Non-pigmented ciliary epithelial cell (primary cell): ENCODE results near the gene AANAT.

Experiments used
- DNase-seq: peaks from one replicate; pipeline ENCODE4 v3.0.0-alpha.2; 2010; ENCODE audit warnings: low read depth

AANAT gene

DNA sequence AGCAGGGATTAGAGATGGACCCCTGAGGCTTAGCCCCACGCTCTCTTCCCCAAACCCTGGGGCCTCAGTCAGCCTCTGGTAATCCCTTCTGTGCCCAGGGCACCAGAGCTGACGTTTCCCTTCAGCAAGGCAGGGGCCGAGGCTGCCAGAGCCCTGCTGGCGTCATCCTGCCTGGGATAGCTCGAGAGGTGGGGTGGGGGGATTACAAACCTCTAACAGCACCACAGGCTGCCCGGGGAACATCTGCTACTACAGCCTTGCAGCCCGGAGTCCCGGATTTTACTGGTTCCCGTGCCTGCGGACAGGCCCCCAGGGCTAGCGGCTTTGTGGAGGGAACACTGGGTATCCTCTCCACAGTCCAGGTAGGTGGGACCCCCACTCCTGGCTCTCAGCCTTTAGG lies at the start of gene AANAT:
TSS of gene AANAT (plus strand) at position 238 of the 400 bp plus-strand sequence. CDS start 1,144 bp downstream, outside the sequence.
- DNase-seq: no peak

DNA sequence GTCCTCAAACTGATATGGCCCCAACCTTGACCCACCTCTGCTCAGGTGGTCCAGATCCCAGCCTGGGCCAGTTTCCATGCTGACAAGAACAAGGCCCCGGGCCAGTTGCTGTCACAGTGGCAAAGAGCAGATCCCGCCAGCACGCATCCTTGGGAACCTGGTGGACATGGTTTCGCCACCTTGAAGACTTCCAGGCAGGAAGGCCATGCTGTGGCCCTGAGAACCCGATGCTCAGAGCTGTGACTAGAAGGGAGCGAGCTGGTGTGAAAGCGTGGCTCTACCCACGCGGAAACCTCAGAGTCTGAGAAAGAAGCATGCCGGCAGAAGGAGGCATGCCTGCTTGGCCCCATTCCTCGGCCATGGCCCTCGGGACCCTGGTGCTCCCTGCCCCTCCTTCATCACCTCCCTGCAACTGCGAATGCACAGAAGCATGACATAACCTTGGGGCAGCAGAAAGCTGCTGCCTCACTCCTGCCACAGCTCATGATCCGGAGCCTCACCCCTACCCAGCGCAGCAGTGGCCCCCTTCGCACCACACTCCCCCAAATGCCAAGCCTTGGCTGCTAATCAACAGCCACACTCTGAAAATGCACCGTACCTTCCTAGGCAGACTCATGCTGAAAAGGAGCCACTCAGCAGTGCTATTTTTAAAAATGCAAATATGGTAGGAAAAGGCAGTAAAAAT lies 47.7 kb upstream of the AANAT start:
- DNase-seq: no peak

DNA sequence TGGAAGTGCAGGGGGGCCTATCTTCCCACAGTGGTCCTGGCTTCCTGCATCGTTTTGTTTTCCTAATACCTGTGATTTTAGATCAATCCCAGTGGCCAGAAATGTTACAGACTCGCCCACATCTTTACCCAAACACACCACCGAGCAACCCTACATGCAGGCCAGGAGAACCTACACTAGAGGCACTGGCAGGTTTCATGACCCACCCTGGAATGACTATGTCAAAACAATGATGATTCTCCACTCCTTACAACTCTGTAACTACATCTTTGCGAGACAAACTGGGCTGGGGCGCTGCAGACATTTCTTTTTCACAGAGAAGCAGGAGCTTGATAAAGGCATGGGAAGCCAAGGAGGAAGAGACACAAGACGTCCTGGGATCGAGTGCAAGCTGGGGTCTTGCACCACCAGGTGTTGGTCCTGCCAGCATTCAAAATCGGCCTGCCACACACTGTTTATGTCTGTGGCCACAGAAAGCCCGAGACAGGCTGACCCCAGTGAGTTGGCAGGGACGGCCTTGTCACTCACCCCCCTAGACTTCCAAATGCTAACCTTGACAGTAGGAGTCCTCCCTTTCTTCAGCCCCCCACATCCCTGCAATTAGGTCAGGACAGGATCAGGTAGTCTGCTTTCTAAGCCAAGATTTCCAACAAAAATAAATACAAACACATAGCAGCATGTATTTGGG lies 46.9 kb upstream of the AANAT start:
- no peak for DNase-seq

DNA sequence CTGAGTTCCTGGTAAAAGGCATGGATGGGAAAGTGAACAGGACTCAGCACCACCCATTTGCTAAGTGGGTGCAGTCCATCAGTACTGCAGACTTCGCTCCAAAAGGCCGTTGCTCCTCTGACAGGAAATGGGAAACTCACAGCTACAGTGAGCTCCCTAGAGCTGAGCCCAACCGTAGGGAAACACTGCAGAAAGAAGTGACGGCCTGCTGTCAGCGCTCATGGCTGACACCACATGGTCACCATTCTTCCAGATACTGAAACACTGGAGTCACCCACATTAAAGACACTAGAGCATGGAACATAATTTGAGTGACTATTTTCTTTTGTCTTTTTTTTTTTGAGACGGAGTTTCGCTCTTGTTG lies 46.4 kb upstream of the AANAT start:
- DNase-seq: no peak

DNA sequence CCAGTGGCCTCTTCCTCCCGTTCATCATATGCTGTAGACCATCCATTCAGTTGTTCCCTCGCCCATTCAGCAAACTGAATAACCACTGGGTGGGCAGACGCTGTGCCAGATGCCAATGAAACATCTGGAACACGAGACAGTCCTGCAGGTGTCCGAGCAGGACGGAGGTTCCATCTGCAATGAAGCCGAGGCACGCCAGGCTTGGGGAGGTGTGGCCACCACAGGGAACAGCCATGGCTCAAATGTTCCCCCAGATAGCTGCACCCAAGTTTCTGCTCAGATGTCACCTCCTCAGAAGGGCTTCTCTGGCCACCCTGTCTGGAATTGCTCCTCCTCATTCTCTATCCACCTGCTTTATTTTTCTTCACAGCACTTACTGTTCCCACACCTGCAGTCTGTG lies 45.0 kb upstream of the AANAT start:
- no peak for DNase-seq

DNA sequence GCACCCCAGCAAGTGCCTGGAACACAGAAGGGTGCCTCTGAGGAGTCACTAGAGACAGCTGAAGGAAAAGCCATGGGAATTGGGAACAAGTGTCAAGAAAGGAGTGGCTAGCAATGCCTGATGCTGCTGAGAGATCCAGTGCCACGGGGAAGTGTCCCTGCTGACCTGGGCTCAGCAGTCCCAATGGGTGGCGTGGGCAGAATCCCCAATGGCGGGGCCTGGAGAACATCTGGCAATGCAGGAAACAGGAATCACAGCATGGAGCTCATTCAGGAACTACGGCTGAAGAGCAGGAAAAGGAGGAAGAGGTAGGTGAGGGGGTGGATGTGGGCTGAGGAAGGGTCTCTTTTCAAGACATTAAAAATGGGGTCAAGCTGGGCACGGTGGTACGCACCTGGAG lies 44.5 kb upstream of the AANAT start:
- DNase-seq: no peak

DNA sequence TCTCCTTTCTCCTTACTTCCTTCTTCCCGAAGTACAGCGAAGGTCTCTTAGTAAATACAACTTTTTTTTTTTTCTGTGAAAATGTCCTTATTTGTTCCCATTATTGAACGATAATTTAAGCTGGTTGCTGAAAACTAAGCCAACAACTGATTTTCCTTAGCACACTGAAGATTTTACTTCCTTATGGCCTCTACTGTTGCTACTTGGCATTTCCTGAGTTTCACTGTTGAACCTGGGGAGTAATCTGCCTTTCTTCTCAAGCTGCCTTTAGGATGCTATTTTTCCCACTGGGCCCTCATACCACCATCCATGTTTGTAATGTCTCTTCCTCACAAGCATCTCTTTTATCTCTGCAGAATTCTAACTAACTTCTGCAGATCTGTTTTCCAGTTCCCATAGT lies 40.5 kb upstream of the AANAT start:
- DNase-seq: no peak

DNA sequence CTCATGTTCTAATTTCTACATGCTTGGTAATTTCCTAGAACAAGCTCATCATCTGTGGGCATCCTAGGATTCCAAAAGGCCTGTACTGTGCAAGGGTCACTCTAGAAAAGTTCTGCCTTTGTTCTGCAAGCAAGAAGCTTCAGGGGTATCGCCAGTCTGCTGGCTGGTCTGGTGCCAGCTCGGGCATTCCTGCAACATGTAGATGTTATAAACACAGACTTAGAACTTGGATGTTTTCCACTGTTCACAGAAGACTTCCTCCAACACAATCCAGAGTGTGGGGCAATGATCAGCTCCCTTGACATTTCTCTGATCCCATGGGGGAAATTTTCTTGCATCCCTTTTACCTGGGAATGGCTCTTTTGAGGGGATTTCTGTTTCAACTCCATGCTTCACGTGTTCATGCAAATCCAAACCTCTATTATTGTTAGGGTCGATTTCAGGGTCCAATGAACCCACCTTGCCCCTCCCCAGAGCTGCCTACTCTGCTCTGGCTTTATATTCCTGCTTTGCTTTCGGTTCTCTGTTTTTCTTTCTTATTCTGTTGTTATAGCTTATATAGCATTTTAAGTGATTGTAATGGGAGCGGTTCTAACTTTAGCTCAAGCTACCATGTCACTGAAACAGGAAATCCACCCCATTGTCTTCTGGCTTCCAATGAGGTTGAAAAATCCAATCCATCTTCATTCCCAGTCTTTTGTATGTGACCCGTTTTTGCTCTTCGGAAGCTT lies 39.7 kb upstream of the AANAT start:
- no peak for DNase-seq

DNA sequence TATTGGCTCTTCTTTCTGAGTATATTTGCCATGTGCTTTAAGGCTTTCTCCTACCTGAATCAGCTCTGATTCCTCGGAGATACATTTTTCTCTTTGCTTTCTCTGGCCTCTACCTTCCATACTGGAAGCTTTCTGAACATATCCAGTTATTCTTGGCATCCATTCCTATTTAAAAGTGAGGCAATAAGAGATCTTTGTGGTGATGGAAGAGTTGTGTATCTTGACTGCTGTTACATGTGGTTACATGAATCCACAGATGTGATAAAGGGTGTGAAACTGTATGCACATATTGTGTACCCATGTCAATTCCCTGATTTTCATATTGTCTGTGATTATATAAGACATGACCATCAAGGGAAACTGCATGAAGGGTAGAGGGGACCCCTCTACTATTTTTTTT lies 38.9 kb upstream of the AANAT start:
- DNase-seq: no peak

DNA sequence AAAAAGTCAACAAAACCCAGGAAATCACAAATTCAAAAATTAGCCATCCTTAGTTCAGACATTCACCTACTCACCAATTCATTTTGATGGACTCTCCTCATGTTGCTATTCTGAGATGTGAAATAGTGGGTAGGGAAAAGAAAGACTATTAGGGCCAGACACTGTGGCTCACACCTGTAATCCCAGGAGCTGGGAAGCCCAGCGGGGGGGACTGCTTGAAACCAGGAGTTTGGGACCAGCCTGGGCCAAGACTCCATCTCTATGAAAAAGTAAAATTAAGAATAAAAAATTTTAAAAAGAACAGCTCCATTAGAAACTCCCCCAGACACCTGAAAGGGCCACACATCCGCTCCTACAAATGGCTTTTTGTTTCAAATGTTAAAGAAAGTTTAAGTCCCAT lies 35.9 kb upstream of the AANAT start:
- DNase-seq: no peak

DNA sequence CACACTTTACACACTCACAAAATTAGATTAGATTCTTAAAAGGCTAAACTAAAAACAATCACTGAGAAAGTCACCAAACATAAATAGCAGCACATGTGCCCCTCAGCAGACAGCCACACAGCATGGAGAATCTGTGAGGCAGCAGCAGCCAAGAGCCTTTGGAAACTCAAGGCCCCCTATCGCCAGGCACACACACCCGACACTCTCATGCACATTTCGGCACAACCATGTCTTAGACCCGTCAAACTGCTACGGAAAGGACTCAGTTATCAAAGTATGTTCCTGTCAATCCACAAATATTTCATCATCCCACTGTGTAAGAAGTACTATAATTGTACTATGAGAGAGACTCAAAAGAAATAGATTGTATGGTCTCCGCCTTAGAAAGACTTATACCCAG lies 35.4 kb upstream of the AANAT start:
- no peak for DNase-seq

DNA sequence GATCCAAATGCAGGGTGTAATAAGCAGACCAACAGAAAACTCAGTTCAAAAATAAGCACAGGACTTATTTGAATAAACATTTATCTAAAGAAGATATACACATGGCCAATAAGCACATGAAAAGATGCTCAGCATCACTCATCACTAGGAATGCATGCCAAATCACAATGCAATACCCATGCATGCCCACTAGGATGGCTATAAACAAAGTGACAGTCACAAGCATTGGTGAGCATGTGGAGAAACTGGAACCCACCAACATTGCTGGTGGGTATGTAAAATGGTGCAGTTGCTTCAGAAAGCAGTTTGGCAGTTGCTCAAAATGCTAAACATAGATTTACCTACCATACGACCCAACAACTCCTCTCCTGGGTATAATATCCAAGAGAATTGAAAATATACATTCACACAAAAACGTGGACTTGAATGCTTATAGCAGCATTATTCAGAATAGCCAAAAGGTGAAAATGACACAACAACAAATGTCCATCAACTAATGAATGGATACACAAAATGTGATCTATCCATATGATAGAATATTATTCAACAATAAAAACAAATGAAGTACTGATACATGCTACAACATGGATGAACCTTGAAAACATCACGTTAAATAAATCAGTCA lies 34.6 kb upstream of the AANAT start:
- DNase-seq: no peak

DNA sequence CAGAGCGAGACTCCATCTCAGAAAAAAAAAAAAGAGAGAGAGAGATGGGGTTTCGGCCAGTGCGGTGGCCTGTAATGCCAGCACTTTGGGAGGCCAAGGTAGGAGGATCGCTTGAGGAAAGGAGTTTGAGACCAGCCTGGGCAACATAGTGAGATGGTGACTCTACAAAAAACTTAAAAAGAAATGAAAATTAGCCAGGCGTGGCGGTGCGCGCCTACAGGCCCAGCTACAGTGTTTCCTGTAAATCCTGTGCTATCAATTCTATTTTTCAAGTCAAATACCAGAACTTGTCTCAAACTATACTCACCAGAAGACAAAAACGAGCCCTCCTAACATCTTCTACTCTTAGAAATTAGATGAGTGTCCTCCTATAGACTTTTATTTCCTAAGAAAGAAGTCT lies 33.7 kb upstream of the AANAT start:
- DNase-seq: no peak

DNA sequence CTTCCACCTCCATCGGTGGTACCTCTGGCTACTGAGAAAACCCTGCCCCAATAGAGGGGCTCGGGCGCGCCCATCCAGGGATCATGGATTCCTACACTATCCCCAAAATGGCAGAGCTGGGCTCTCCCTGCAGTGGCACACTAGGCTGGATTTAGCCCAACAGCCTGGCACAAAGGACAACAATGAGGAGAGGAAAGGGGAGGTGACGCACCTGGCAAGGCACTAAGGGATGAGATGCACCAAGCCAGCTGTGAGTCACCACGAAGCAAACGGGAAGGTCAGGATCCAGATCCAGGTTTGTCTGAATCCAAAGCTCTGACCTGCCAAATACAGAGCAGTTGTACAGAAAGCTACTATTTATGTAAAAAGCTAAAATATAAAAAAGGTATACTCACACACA lies 32.5 kb upstream of the AANAT start:
- DNase-seq: no peak

DNA sequence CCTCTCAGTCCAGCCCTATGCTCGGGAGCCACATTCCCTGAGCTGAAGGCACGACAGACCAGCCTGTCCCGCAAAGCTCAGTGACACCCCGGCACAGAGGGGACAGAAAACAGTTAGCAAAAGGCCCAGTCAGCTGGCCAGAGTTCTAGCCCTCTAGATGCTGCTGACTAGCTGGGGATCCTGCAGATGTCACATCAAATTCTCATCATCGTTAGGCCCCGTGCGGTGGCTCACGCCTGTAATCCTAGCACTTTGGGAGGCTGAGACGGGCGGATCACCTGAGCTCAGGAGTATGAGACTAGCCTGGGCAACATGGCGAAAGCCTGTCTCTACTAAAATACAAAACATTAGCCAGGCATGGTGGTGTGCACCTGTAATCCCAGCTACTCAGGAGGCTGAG lies 31.7 kb upstream of the AANAT start:
- no peak for DNase-seq

DNA sequence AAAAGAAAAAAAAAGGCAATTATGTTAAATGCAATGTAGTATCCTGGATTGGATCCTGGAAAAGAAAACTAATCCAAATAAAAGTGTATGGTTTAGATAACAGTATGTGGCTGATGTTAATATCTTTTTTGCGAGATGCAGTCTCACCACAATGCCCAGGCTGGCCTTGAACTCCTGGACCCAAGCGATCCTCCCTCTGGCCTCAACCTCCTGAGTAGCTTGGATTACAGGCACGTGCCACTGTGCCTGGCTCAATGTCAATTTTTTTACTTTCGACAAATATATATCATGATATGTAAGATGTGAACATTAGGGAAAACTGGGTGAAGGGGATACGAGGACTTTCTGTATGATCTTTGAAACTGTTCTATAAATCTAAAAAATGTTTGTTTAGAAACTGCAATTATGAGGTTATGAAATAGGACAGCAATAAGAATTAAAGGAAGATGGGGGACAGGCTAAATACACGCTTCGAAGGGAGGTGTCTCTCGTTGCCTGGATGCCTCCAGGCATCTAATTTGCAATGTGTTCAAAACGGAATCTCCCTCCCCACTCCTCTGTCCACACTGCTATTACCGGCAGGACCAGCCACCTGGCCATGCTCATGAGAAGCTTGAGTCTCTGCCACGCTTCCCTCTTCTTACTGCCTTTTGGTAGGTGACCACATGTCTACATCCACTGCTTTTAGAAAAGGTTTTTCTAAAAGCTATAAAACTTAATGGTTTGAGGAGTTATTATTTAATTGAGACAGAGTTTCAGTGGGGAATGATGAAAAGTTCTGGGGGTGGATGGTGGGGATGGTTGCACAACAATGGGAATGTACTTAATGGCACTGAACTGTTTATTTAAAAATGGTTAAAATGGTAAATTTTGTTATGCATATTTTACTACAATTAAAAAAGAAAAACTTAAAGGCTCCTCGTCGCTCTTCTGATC lies 29.7 kb upstream of the AANAT start:
- no peak for DNase-seq

DNA sequence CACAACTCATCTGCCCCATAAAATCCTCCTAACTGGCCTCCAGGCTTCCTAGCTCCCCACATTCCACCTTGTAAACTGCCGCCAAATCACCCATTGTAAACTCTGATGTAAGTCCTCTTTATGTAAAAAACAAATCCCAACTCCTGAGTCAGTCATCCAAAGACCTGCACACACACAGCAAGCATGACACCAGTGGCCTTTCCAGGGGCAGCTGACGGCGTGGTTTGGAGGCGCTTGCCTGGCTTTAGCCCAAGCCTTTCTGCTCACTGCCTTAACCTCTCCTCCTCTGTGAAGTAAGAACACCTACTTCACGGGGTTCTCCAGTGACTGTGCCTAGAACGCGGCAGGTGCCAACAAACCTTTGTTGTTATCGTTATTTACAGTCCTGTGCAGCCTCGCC lies 28.5 kb upstream of the AANAT start:
- no peak for DNase-seq

DNA sequence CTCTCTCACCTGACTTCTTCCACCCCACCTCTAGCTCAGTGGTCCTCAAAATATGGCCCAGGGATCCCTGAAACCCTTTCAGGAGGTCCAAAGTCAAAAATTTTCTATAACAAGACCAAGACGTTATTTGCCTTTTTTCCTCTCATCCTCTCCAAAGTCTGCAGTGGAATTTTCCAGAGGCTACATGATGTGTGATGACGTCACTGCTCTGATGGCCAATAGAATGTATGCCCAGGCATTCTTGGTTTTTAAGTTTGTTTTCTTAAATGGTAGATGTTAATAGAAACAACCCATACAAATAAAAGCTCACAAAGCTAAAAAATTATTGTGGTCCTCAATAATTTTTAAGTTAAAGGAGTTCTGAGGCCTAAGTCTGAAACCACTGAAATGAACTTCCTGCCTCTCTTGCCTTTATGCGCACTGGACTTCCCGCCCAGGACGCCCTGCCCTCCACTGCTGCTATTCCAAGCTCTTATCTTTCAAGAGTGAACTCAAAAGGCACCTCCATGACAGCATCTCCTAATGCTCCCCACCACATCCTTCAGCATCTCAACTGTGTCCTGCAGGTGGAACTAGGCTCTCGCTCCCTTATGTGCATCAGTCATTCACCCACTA lies 28.0 kb upstream of the AANAT start:
- DNase-seq: no peak

DNA sequence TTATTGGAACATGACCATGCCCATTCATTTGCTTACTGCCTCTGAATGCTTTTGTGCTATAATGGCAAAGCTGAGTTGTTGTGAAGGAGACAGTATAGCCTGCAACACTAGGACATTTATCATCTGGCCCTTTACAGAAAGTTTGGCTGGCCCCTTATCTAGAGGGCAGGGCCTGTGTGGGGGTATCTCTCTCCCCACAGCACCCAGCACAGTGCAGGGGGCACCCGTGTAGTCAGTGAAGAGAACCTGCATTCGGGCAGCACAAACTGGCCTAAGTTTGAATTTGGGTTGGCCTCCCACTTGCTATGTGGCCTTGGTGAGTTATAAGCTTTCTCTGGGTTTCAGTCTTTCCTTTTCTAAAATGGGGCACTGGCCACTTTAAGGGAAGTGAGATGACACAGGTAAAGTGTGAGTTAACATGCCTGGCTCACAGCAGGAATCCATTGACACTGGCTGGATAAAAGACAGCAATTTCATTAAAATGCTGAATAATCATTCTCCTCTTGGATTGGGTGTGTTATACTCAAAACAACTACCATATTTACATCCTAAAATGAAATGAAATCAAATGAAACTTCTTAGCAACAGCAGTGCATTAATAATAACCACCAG lies 26.5 kb upstream of the AANAT start:
- no peak for DNase-seq

DNA sequence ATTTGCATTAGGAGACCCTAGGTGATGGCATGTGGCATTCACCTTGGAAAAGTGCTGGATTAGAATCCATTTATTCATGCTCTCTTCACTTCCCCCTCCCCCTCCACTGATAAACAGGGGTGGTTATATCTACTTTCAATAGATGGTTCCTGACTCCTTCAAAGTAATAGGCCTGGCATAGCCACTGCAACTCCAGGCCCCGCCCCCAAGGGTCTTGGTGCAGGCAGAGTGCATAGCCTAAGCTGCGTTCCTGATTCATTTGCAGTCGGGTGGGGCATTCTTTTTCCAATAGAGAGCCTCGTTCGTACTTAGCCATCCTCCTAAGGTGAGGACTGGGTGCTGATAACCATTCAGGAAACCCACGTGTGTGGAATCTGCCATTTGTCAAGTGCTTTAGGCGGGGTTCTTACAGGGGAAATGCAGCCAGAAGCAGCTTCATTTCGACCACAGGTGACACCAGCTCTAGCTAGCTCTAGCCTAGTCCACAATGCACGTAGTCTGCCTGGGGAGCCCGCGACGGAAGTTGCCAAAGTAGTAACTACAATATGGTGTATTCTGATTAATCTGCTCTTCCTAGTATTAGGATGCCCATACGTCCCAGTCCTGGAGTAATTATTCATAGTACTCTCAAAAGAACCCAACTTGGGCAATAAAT lies 25.6 kb upstream of the AANAT start:
- no peak for DNase-seq
